Naive thymus-derived CD4-positive, alpha-beta T cell (primary cell): Measurements from ENCODE around the gene OR6Y1. TPM values are rescaled to one million over a fixed set of nuclear protein-coding genes. Genes with fewer than 3 reads are reported as not detected.

Source experiments
- ATAC-seq: fragments of 150-1000 bp; cut with Tn5 transposase; 2 replicates; pipeline ENCODE4 v1.10.0; 2021; ENCODE audit warnings: mild to moderate bottlenecking, moderate library complexity
- CTCF ChIA-PET: fragments of 350-600 bp; sonication (Branson Sonifier 250); formaldehyde crosslinking; loops from one replicate; lab custom pipeline; 2021; ENCODE audit warnings: antibody characterized with exemption; lab: Charles Lee
- POLR2A ChIA-PET: fragments of 350-600 bp; sonication (Branson Sonifier 250); formaldehyde crosslinking; loops from one replicate; lab custom pipeline; 2021; ENCODE audit warnings: antibody characterized with exemption, inconsistent platforms; lab: Charles Lee
- DNase-seq, 9 donors: peaks; one replicate each; pipeline versions ENCODE4 v3.0.0 to v3.0.0-alpha.2; 2020 to 2022; ENCODE audit warnings: mixed read lengths in 1 of 9
- H3K27ac ChIP-seq: one replicate; pipeline ENCODE4 v1.7.0; 2013; ENCODE audit warnings: mild to moderate bottlenecking, low read depth, low read length, moderate library complexity
- H3K27me3 ChIP-seq, 2 donors: one replicate each; pipeline ENCODE4 v1.7.0; 2013; ENCODE audit warnings: low read length in 2 of 2, mild to moderate bottlenecking in 2 of 2, moderate library complexity in 2 of 2; ENCODE audit not compliant: control insufficient read depth in 2 of 2, insufficient read depth in 2 of 2
- H3K36me3 ChIP-seq, 3 experiments: 1 replicate in 2 of 3; 2 replicates in 1 of 3; pipeline ENCODE4 v1.7.0; 2013; ENCODE audit warnings: low read length in 3 of 3, mild to moderate bottlenecking in 3 of 3, moderate library complexity in 1 of 3; ENCODE audit not compliant: insufficient read depth in 3 of 3, control insufficient read depth in 2 of 3
- H3K4me1 ChIP-seq, 2 donors: one replicate each; pipeline ENCODE4 v1.7.0; 2013; ENCODE audit warnings: low read length in 2 of 2, mild to moderate bottlenecking in 2 of 2, moderate library complexity in 1 of 2; ENCODE audit not compliant: control insufficient read depth in 2 of 2, insufficient read depth in 2 of 2
- H3K4me3 ChIP-seq: 2 replicates; pipeline ENCODE4 v1.7.0; 2013; ENCODE audit warnings: mild to moderate bottlenecking, low read length
- H3K9me3 ChIP-seq, 3 experiments: 1 replicate in 2 of 3; 2 replicates in 1 of 3; pipeline ENCODE4 v1.7.0; 2013; ENCODE audit warnings: low read length in 3 of 3; ENCODE audit not compliant: control insufficient read depth in 2 of 3
- H3K27ac Mint-ChIP-seq, 9 donors: one replicate each; pipeline ENCODE4 v1.8.0; 2020 to 2022; ENCODE audit warnings: mixed read lengths in 9 of 9, mild to moderate bottlenecking in 8 of 9, moderate library complexity in 5 of 9, inconsistent platforms in 2 of 9
- H3K27me3 Mint-ChIP-seq, 5 donors: one replicate each; pipeline ENCODE4 v1.8.0; 2021 to 2022; ENCODE audit warnings: mixed read lengths in 5 of 5, mild to moderate bottlenecking in 1 of 5
- H3K36me3 Mint-ChIP-seq, 5 donors: one replicate each; pipeline ENCODE4 v1.8.0; 2020 to 2022; ENCODE audit warnings: mixed read lengths in 5 of 5, mild to moderate bottlenecking in 3 of 5, inconsistent platforms in 1 of 5
- H3K4me1 Mint-ChIP-seq, 7 donors: one replicate each; pipeline ENCODE4 v1.8.0; 2020 to 2022; ENCODE audit warnings: mixed read lengths in 7 of 7, mild to moderate bottlenecking in 3 of 7, inconsistent platforms in 1 of 7
- H3K4me3 Mint-ChIP-seq, 10 donors: one replicate each; pipeline ENCODE4 v1.8.0; 2020 to 2022; ENCODE audit warnings: mild to moderate bottlenecking in 10 of 10, mixed read lengths in 10 of 10, moderate library complexity in 6 of 10, inconsistent platforms in 2 of 10
- H3K9me3 Mint-ChIP-seq, 11 donors: one replicate each; pipeline ENCODE4 v1.8.0; 2020 to 2022; ENCODE audit warnings: mixed read lengths in 11 of 11, mild to moderate bottlenecking in 4 of 11, inconsistent platforms in 1 of 11, moderate library complexity in 1 of 11
- intact Hi-C, 2 donors: fragments of 100-400 bp; cut with micrococcal nuclease; formaldehyde crosslinking; loops; one replicate each; pipeline ENCODE4 v1.15.1; 2023
- polyA plus RNA-seq, 2 donors: library from polyadenylated mRNA; unstranded; fragments of 300-500 nt; fragmentation: Illumina TruSeq; gene quantifications; one replicate each; pipeline ENCODE4 v1.2.3, GENCODE V29; 2021
- total RNA-seq, 6 experiments: library from RNA in 5 of 6; stranded (reverse) in 5 of 6; gene quantifications; 1 replicate in 5 of 6; 2 replicates in 1 of 6; pipeline ENCODE4 v1.2.3 and lab custom pipeline; 2021 to 2026

Gene OR6Y1
- total and polyA plus RNA-seq, 7 experiments from 2014 or later = not detected

DNA sequence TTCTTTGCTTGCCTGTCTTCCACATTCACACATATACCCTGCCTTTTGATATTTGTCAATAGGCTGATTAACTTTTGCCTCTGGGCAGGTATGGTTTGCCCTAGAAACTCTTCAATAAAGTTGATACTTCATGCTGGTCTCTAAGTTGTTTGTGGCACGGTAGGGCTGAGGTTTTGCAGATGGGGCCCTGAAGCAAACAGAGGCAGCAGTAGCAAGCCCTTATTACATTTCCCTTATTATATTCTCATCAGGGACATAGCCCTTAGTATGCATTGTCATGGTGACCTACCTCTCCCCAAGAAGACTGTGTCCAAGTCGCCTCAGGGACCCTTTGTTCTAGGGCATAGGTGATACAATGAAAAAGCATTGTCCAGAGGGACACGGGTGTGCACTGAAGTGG lies 16.3 kb upstream of the OR6Y1 start, which contains the start of gene OR6P1:
TSS of gene OR6P1 (minus strand) at position 101 of the 400 bp plus-strand sequence. CDS start 6,976 bp downstream, outside the sequence.
- Histone ChIP-seq H3K27me3 (no peaks in the 10 kb centered on the region), H3K4me1 (no peaks in the 10 kb centered on the region), H3K4me3 (no peak within 1 kb of the TSS), H3K27ac (no peak within 1 kb of the TSS), H3K9me3 (no peaks in the 10 kb centered on the region), H3K36me3 (no peaks in the 10 kb centered on the region)
- ATAC-seq (no peak), DNase-seq (no peak)
- H3K27ac Mint-ChIP-seq = no peak within 1 kb of the TSS
- intact Hi-C loops = no loop called here
- H3K4me3 Mint-ChIP-seq = no peak within 1 kb of the TSS
- peaks cover 0 to 5% (median 0%) of the 10 kb centered on the region in 11 donors for H3K9me3 Mint-ChIP-seq
- H3K36me3 Mint-ChIP-seq = no peaks in the 10 kb centered on the region
- POLR2A ChIA-PET = no interaction called here
- H3K4me1 Mint-ChIP-seq = peaks cover 0 to 4% (median 0%) of the 10 kb centered on the region in 7 donors
- CTCF ChIA-PET = no interaction called here
- H3K27me3 Mint-ChIP-seq = peaks cover 0 to 31% (median 15%) of the 10 kb centered on the region in 5 donors

DNA sequence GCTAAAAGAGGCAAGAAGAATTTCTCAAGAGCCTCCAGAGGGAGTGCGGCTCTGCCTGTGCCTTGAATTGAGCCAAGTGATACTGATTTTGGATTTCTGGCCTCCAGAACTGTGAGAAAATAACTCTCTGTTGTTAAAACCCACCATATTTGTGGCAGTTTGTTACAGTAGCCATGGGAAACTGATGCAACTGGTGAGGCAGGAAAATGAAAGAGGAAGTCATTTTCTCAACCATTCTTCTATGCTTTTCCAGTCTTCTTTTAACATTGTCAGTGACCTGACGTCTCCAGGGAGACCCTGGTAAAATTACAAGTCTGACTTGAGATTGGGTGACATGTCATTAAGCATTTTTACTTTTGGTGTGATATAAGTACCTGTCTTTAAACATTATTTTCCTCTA lies 10.4 kb upstream of the OR6Y1 start:
- ChIA-PET POLR2A (no interaction called here), CTCF (no interaction called here)
- Mint-ChIP-seq H3K4me1 (no peaks in the 10 kb centered on the region), H3K27me3 (peaks cover 2 to 38% (median 34%) of the 10 kb centered on the region in 5 donors), H3K9me3 (peaks cover 0 to 5% (median 2%) of the 10 kb centered on the region in 11 donors), H3K27ac (no peak overlapping the region), H3K36me3 (no peaks in the 10 kb centered on the region), H3K4me3 (no peak overlapping the region)
- ATAC-seq (no peak), DNase-seq (no peak)
- intact Hi-C loops = no loop called here
- Histone ChIP-seq H3K4me3 (no peak overlapping the region), H3K27me3 (peaks cover 0 to 5% of the 10 kb centered on the region in 2 donors), H3K9me3 (no peaks in the 10 kb centered on the region), H3K27ac (no peak overlapping the region), H3K36me3 (no peaks in the 10 kb centered on the region), H3K4me1 (no peaks in the 10 kb centered on the region)

DNA sequence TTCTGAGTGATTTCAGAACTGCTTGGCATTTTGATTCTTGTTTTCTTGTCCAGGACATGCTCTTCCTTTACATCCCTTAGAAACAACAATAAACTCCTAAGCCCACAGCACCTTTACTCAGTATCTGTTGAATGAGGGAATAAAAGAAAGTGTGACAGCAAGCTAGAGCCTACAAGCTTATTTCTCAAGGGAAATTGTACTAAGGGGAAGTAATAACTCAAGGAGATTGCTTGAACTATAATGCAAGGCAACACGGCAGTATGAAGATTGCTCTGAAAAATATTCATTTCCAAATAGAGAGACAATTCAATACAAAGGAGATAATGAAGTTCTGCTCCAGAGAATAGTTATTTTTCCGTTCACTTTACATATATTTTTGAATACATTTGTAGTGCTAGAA lies 9.6 kb upstream of the OR6Y1 start:
- CTCF ChIA-PET = no interaction called here
- DNase-seq (no peak), ATAC-seq (no peak)
- no peaks in the 10 kb centered on the region for H3K4me1 ChIP-seq
- Mint-ChIP-seq H3K9me3 (peaks cover 0 to 5% (median 2%) of the 10 kb centered on the region in 11 donors), H3K27ac (no peak overlapping the region), H3K4me3 (no peak overlapping the region), H3K27me3 (peaks cover 2 to 42% (median 29%) of the 10 kb centered on the region in 5 donors), H3K36me3 (no peaks in the 10 kb centered on the region), H3K4me1 (no peaks in the 10 kb centered on the region)
- H3K36me3 ChIP-seq = no peaks in the 10 kb centered on the region
- intact Hi-C loops = no loop called here
- H3K27ac ChIP-seq = no peak overlapping the region
- no peaks in the 10 kb centered on the region for H3K9me3 ChIP-seq
- no peak overlapping the region for H3K4me3 ChIP-seq
- peaks cover 0 to 5% of the 10 kb centered on the region in 2 donors for H3K27me3 ChIP-seq
- POLR2A ChIA-PET = no interaction called here

DNA sequence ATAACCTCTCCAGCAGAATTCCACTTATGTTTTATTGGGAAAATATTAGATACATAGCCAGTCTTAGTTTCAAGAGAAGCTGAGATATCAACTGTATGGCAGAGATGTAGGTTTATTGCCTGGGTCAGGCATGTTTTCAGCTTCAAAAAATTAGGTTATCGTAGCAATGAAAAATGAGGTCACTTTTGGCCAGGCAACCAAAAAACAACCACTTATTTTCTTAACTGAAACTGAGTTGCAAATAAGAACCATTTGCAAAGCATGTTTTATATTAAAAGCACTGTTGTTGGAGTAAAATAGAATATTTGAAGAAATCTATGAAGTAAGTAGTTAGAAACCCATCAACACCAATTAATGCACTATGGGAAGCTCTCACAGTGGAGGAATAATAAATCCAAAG lies 5.5 kb upstream of the OR6Y1 start:
- DNase-seq (no peak), ATAC-seq (no peak)
- no peaks in the 10 kb centered on the region for H3K4me1 Mint-ChIP-seq
- H3K4me1 ChIP-seq = no peaks in the 10 kb centered on the region
- H3K36me3 Mint-ChIP-seq = no peaks in the 10 kb centered on the region
- H3K27me3 ChIP-seq = peaks cover 0 to 5% of the 10 kb centered on the region in 2 donors
- H3K9me3 ChIP-seq = no peaks in the 10 kb centered on the region
- H3K27ac Mint-ChIP-seq = no peak overlapping the region
- no peak overlapping the region for H3K27ac ChIP-seq
- no peaks in the 10 kb centered on the region for H3K36me3 ChIP-seq
- H3K27me3 Mint-ChIP-seq = peaks cover 2 to 43% (median 23%) of the 10 kb centered on the region in 5 donors
- intact Hi-C loops = no loop called here
- POLR2A ChIA-PET = no interaction called here
- H3K4me3 ChIP-seq = no peak overlapping the region
- peaks cover 0 to 4% (median 0%) of the 10 kb centered on the region in 11 donors for H3K9me3 Mint-ChIP-seq
- CTCF ChIA-PET = no interaction called here
- no peak overlapping the region for H3K4me3 Mint-ChIP-seq

DNA sequence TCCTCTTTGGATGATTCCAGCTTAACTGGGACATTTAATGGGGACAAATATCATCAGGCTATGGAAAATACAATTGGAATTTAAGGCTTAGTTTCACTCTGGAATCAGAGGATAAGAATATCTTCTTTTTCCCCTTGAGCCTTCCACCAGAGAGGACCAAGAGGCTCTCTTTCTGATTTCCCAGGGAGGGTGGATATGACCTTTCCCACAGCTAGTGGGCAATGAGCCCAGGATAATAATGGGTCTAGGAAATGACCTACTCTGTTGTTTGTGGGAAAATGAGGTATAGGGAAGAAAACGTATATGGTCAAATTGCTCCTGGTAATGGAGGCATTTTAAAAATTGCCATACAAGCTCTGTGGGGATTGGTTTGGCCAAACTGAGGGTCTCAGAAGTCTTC lies 1.9 kb downstream of the OR6Y1 start:
- H3K9me3 Mint-ChIP-seq = peaks cover 0 to 3% (median 0%) of the 10 kb centered on the region in 11 donors
- no peaks in the 10 kb centered on the region for H3K4me1 Mint-ChIP-seq
- Histone ChIP-seq H3K36me3 (no peaks in the 10 kb centered on the region), H3K27ac (no peak overlapping the region), H3K4me3 (no peak overlapping the region), H3K9me3 (no peaks in the 10 kb centered on the region), H3K4me1 (no peaks in the 10 kb centered on the region), H3K27me3 (no peaks in the 10 kb centered on the region)
- no peak overlapping the region for H3K27ac Mint-ChIP-seq
- no peak overlapping the region for H3K4me3 Mint-ChIP-seq
- DNase-seq (no peak), ATAC-seq (no peak)
- POLR2A ChIA-PET = no interaction called here
- peaks cover 2 to 38% (median 28%) of the 10 kb centered on the region in 5 donors for H3K27me3 Mint-ChIP-seq
- intact Hi-C loops = no loop called here
- no peaks in the 10 kb centered on the region for H3K36me3 Mint-ChIP-seq
- CTCF ChIA-PET = no interaction called here

DNA sequence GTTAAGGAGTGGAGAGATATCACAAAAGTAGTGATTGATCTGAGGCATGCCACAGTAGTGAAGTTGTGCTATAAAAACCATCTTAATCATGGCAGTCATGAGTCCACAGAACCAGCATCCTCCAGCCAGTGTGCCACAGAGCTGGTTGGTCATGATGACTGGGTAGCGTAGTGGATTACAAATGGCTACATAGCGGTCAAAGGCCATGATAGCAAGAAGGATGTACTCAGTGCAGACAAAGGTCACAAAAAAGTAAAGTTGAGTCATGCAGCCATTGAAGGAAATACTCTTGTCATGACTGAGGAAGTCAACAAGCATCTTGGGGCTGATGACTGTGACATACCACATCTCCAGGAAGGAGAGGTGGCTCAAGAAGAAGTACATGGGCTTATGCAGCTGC lies 6.7 kb downstream of the OR6Y1 start:
- Mint-ChIP-seq H3K4me1 (no peaks in the 10 kb centered on the region), H3K27me3 (peaks cover 0 to 35% (median 31%) of the 10 kb centered on the region in 5 donors), H3K36me3 (no peaks in the 10 kb centered on the region), H3K4me3 (no peak overlapping the region), H3K9me3 (peaks cover 0 to 4% (median 0%) of the 10 kb centered on the region in 11 donors), H3K27ac (no peak overlapping the region)
- ChIA-PET CTCF (no interaction called here), POLR2A (no interaction called here)
- intact Hi-C loops = no loop called here
- no peak for ATAC-seq
- Histone ChIP-seq H3K4me1 (no peaks in the 10 kb centered on the region), H3K4me3 (no peak overlapping the region), H3K9me3 (no peaks in the 10 kb centered on the region), H3K36me3 (no peaks in the 10 kb centered on the region), H3K27ac (no peak overlapping the region), H3K27me3 (no peaks in the 10 kb centered on the region)
- no peak for DNase-seq

DNA sequence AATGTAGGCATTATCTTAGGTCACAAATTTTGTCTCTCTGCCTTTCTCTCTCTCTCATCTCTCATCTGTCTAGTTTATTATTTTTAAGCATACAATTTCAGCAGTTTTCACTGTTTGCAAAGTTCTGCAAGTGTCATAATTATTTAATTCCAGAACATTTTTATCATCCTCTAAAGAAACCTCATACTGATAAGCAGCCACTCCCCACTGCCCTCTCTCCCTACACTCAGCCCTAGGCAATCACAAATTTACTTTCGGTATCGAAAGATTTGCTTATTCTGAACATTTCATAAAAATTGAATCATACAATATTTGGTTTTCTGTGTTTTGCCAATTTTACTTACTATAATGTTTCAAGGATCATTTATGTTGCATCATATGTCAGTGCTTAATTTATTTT lies 16.6 kb downstream of the OR6Y1 start:
- Histone ChIP-seq H3K27me3 (no peaks in the 10 kb centered on the region), H3K27ac (no peak overlapping the region), H3K4me3 (no peak overlapping the region), H3K9me3 (no peaks in the 10 kb centered on the region), H3K4me1 (no peaks in the 10 kb centered on the region), H3K36me3 (no peaks in the 10 kb centered on the region)
- Mint-ChIP-seq H3K4me1 (no peaks in the 10 kb centered on the region), H3K27me3 (peaks cover 0 to 7% (median 4%) of the 10 kb centered on the region in 5 donors), H3K4me3 (no peak overlapping the region), H3K9me3 (no peaks in the 10 kb centered on the region), H3K27ac (no peak overlapping the region), H3K36me3 (no peaks in the 10 kb centered on the region)
- no peak for DNase-seq
- ChIA-PET POLR2A (interaction anchor here (0.6 kb wide), 1 partner anchor 343 kb away, joined by 3 read pairs; no protein-coding TSS in a partner anchor), CTCF (no interaction called here)
- intact Hi-C loops = no loop called here
- no peak for ATAC-seq
